Measurements from ENCODE around the gene EVX2.

GRCh38 chr2:176122052-176122682 is 38.4 kb upstream of the EVX2 start:
- TF ChIP-seq CTCF (conservative IDR thresholded peaks at IDR 0.05; ENCODE audit: low read depth, low read length): no peak
- TF ChIP-seq MXI1 (IDR thresholded peaks at IDR 0.05; ENCODE audit: borderline replicate concordance, low read depth, low read length): no peak
- no peak for TF ChIP-seq CHD1 (IDR thresholded peaks at IDR 0.05; ENCODE audit: low read depth, low read length)
- no peak for TF ChIP-seq RCOR1 (IDR thresholded peaks at IDR 0.05; ENCODE audit: insufficient replicate concordance, low read length)

Data from IMR-90 (cell line).